ENCODE measurements around the gene MAPKAPK3.

- no peak for TF ChIP-seq TEAD4 (IDR thresholded peaks at IDR 0.05)
- no peak for TF ChIP-seq ZBTB7A (IDR thresholded peaks at IDR 0.05; ENCODE audit: low read depth)
- TF ChIP-seq YY1 (IDR thresholded peaks at IDR 0.05; ENCODE audit: low read depth) = no peak
- TF ChIP-seq, protein P1, sequence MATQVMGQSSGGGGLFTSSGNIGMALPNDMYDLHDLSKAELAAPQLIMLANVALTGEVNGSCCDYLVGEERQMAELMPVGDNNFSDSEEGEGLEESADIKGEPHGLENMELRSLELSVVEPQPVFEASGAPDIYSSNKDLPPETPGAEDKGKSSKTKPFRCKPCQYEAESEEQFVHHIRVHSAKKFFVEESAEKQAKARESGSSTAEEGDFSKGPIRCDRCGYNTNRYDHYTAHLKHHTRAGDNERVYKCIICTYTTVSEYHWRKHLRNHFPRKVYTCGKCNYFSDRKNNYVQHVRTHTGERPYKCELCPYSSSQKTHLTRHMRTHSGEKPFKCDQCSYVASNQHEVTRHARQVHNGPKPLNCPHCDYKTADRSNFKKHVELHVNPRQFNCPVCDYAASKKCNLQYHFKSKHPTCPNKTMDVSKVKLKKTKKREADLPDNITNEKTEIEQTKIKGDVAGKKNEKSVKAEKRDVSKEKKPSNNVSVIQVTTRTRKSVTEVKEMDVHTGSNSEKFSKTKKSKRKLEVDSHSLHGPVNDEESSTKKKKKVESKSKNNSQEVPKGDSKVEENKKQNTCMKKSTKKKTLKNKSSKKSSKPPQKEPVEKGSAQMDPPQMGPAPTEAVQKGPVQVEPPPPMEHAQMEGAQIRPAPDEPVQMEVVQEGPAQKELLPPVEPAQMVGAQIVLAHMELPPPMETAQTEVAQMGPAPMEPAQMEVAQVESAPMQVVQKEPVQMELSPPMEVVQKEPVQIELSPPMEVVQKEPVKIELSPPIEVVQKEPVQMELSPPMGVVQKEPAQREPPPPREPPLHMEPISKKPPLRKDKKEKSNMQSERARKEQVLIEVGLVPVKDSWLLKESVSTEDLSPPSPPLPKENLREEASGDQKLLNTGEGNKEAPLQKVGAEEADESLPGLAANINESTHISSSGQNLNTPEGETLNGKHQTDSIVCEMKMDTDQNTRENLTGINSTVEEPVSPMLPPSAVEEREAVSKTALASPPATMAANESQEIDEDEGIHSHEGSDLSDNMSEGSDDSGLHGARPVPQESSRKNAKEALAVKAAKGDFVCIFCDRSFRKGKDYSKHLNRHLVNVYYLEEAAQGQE (IDR thresholded peaks at IDR 0.05; ENCODE audit: low read depth) = no peak
- TF ChIP-seq EP300 (IDR thresholded peaks at IDR 0.05; ENCODE audit: borderline replicate concordance) = no peak
Observed at GRCh38 chr3:50604110-50604621, 12.8 kb upstream of the MAPKAPK3 start.
